Smooth muscle cell (in vitro differentiated cells): ENCODE results near the gene SYNPR. TPM values are rescaled to one million over a fixed set of nuclear protein-coding genes. Genes with fewer than 3 reads are reported as not detected.

Source experiments
- DNase-seq: peaks from one replicate; lab custom pipeline; 2025; ENCODE audit not compliant: unreplicated experiment; lab: John Stamatoyannopoulos, UW
- H2AFZ ChIP-seq: fragments of 200-600 bp; sonication (generic); 2 replicates; pipeline ENCODE4 v1.6.0; 2016; ENCODE audit warnings: antibody characterized with exemption, low read depth, mild to moderate bottlenecking
- H3F3A ChIP-seq: fragments of 200-600 bp; sonication (generic); 2 replicates; pipeline ENCODE4 v1.6.0; 2017; ENCODE audit warnings: antibody characterized with exemption, low read depth
- H3K27ac ChIP-seq: fragments of 200-600 bp; sonication (generic); 2 replicates; pipeline ENCODE4 v1.5.1; 2016; ENCODE audit warnings: low read depth, mild to moderate bottlenecking
- H3K27me3 ChIP-seq: fragments of 200-600 bp; sonication (generic); 2 replicates; pipeline ENCODE4 v1.6.1; 2016; ENCODE audit warnings: low read depth, mild to moderate bottlenecking
- H3K36me3 ChIP-seq: fragments of 200-600 bp; sonication (generic); 2 replicates; pipeline ENCODE4 v1.5.1; 2016; ENCODE audit warnings: low read depth
- H3K4me1 ChIP-seq: fragments of 200-600 bp; sonication (generic); 2 replicates; pipeline ENCODE4 v1.5.1; 2016; ENCODE audit warnings: low read depth
- H3K4me2 ChIP-seq: fragments of 200-600 bp; sonication (generic); 2 replicates; pipeline ENCODE4 v1.6.0; 2016; ENCODE audit warnings: mild to moderate bottlenecking
- H3K4me3 ChIP-seq: fragments of 200-600 bp; sonication (generic); 2 replicates; pipeline ENCODE4 v1.5.1; 2016; ENCODE audit warnings: mild to moderate bottlenecking
- H3K79me2 ChIP-seq: fragments of 200-600 bp; sonication (generic); 2 replicates; pipeline ENCODE4 v1.6.0; 2016; ENCODE audit warnings: low read depth, mild to moderate bottlenecking
- H3K9ac ChIP-seq: fragments of 200-600 bp; sonication (generic); 2 replicates; pipeline ENCODE4 v1.6.0; 2016; ENCODE audit warnings: low read depth
- H3K9me3 ChIP-seq: fragments of 200-600 bp; sonication (generic); replicated peaks from 2 replicates; pipeline ENCODE4 v1.5.1; 2016; ENCODE audit warnings: low read depth
- H4K20me1 ChIP-seq: fragments of 200-600 bp; sonication (generic); 2 replicates; pipeline ENCODE4 v1.6.0; 2016; ENCODE audit warnings: low read depth
- WGBS: methylation state at CpG from one replicate; pipeline ENCODE4 v1.1.7; 2016; ENCODE audit warnings: low lambda C conversion rate; 5-methylcytosine and 5-hydroxymethylcytosine counted together
- polyA plus RNA-seq: library from polyadenylated mRNA; unstranded; fragments of >200 nt; fragmentation: Nextera tagmentation; extraction: Ambion mirVana; gene quantifications from 2 replicates; pipeline ENCODE4 v1.2.1, GENCODE V29; 2016
- total RNA-seq: library from RNA; depleted of rRNA; stranded (reverse); fragments of >200 nt; gene quantifications from 2 replicates; pipeline ENCODE4 v1.2.3, GENCODE V29; 2014
- TF ChIP-seq, protein P1 (sequence below): fragments of 200-600 bp; sonication (generic); IDR thresholded peaks from 2 replicates; pipeline ENCODE4 v1.5.1; 2017; ENCODE audit warnings: borderline replicate concordance, mild to moderate bottlenecking, antibody characterized with exemption; ENCODE audit not compliant: insufficient read depth, poor library complexity, severe bottlenecking

SYNPR gene
- total and polyA plus RNA-seq, 2 experiments from 2014 or later: not detected

DNA sequence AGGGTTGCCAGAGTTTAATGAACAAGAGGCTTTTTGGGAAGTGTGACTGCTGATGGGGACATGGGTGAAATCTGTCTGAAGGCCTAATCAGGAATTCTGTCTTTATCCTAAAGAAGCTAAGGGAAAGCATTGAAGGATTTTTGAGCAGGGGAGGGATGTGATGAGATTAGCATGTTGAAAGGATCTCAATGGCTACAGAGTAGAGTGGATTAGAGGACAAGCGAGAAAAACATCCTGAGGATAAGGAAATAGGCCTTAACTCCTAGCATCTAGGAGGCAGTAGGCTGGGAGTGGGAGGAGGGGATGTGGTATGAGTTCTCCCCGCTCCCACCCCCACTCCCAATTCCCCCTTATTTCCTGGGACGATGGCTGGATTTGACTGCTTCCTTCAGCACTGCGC lies 339.3 kb downstream of the SYNPR start:
- Histone ChIP-seq H3K27ac (no peak overlapping the region), H2AFZ (no peak overlapping the region), H3K27me3 (peaks cover 2% of the 10 kb centered on the region), H4K20me1 (no peaks in the 10 kb centered on the region), H3K4me1 (peaks cover 10% of the 10 kb centered on the region), H3K4me2 (no peak overlapping the region), H3K9me3 (no peaks in the 10 kb centered on the region), H3K9ac (no peak overlapping the region), H3K79me2 (no peaks in the 10 kb centered on the region), H3K36me3 (no peaks in the 10 kb centered on the region), H3F3A (no peaks in the 10 kb centered on the region), H3K4me3 (no peak overlapping the region)
- TF ChIP-seq, protein P1, sequence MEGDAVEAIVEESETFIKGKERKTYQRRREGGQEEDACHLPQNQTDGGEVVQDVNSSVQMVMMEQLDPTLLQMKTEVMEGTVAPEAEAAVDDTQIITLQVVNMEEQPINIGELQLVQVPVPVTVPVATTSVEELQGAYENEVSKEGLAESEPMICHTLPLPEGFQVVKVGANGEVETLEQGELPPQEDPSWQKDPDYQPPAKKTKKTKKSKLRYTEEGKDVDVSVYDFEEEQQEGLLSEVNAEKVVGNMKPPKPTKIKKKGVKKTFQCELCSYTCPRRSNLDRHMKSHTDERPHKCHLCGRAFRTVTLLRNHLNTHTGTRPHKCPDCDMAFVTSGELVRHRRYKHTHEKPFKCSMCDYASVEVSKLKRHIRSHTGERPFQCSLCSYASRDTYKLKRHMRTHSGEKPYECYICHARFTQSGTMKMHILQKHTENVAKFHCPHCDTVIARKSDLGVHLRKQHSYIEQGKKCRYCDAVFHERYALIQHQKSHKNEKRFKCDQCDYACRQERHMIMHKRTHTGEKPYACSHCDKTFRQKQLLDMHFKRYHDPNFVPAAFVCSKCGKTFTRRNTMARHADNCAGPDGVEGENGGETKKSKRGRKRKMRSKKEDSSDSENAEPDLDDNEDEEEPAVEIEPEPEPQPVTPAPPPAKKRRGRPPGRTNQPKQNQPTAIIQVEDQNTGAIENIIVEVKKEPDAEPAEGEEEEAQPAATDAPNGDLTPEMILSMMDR: no peak
- DNase-seq: no peak
- WGBS: 42% methylated on average over 4 of the region's 4 CpGs

DNA sequence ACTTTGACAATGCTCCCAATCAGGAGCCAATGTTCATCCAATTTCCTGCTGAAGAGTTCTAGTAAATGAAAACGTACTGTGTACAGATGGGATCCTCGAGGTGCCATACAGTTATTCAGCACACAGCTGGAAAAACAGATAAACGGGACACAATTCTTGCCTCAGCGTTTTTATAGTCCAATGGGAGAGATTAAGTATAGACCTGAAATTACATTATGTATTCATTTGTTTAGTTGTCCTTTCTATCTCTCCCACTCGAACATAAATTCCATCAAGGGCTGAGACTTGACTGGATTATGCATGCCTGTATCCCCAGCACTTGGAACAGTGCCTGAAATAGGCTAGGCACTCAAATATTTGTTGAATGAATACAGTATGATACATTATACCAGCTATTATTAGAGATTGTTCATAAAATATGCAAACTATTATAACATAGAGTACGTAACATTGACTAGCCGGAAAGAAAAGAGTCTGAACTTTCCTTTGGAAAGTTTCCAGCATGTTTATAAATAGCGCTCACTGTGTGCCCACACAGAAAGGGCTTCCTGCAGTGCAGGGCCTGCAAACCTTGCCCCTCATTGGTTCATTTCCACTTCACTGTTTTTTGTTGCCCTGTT lies 346.9 kb downstream of the SYNPR start:
- no peak for DNase-seq
- no peaks in the 10 kb centered on the region for H3K9me3 ChIP-seq
- no peaks in the 10 kb centered on the region for H3K36me3 ChIP-seq
- no peak overlapping the region for H3K27ac ChIP-seq
- no peaks in the 10 kb centered on the region for H3K79me2 ChIP-seq
- no peak overlapping the region for H3K9ac ChIP-seq
- no peak overlapping the region for H3K4me2 ChIP-seq
- peaks cover 12% of the 10 kb centered on the region for H3K27me3 ChIP-seq
- no peaks in the 10 kb centered on the region for H4K20me1 ChIP-seq
- WGBS: 64% methylated on average over 8 of the region's 8 CpGs
- H3K4me3 ChIP-seq: no peak overlapping the region
- no peaks in the 10 kb centered on the region for H3F3A ChIP-seq
- TF ChIP-seq, protein P1: no peak
- no peak overlapping the region for H2AFZ ChIP-seq
- peaks cover 22% of the 10 kb centered on the region for H3K4me1 ChIP-seq

DNA sequence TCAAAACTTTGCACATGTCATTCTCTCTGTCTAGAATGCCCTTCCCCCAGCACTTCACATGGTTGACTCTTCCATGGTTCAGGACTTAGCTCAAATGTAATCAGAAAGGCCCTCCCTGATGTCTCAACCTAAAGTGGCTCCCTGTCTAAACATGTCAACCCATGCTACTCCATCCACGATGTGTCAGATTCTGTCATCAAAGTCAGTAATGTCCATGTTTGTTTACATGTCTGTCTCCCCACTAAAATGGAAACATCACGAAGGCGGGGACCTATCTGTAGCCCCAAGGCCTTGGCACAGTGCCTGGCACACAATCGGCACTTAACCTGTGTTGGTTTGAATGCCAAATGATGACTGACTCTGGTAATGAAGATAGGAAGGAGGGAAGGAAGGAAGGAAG lies 353.6 kb downstream of the SYNPR start:
- Histone ChIP-seq H3K9me3 (no peaks in the 10 kb centered on the region), H3K4me1 (no peaks in the 10 kb centered on the region), H3K79me2 (no peaks in the 10 kb centered on the region), H4K20me1 (no peaks in the 10 kb centered on the region), H3K4me2 (no peak overlapping the region), H3K36me3 (no peaks in the 10 kb centered on the region), H3K27ac (no peak overlapping the region), H2AFZ (no peak overlapping the region), H3F3A (no peaks in the 10 kb centered on the region), H3K4me3 (no peak overlapping the region), H3K27me3 (peaks cover 34% of the 10 kb centered on the region), H3K9ac (no peak overlapping the region)
- TF ChIP-seq, protein P1: no peak
- no peak for DNase-seq
- 96% methylated on average over 4 of the region's 4 CpGs for WGBS

DNA sequence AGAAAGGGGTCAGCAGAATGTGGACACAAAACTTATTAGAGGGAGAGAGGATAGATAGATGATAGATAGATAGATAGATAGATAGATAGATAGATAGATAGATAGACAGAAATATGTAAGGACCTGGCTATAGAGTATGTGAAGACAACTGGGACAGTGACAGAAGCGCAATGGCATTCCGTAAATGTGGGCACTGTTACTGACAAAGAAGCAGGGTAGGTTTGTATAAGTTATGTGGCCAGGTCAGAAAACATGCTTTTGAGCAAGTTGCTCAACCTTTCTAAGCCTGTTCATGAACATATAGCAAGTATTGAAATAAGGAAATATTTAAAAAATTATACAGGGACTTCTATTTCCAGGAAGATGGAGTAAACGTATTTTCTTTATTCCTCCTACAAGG lies 357.1 kb downstream of the SYNPR start:
- Histone ChIP-seq H3K27me3 (peaks cover 25% of the 10 kb centered on the region), H3K36me3 (no peaks in the 10 kb centered on the region), H3K79me2 (no peaks in the 10 kb centered on the region), H3K4me1 (no peaks in the 10 kb centered on the region), H3K4me3 (no peak overlapping the region), H3K9ac (no peak overlapping the region), H3K27ac (no peak overlapping the region), H2AFZ (no peak overlapping the region), H3K4me2 (no peak overlapping the region), H3K9me3 (no peaks in the 10 kb centered on the region), H4K20me1 (no peaks in the 10 kb centered on the region), H3F3A (no peaks in the 10 kb centered on the region)
- TF ChIP-seq, protein P1: no peak
- WGBS: 91% methylated on average over 3 of the region's 3 CpGs
- no peak for DNase-seq
